Measurements from ENCODE around the gene PRDX5.

PRDX5 gene

GRCh38 chr11:64338716-64339115, 20.8 kb downstream of the PRDX5 start:
- Histone ChIP-seq H3K4me1 (no peaks in the 10 kb centered on the region), H3K9me3 (no peaks in the 10 kb centered on the region), H3K27me3 (no peaks in the 10 kb centered on the region), H3K4me3 (ENCODE audit: low read depth, low read length) (no peak overlapping the region), H3K36me3 (no peaks in the 10 kb centered on the region)
- no peak for TF ChIP-seq CTCF (IDR thresholded peaks at IDR 0.05; ENCODE audit: low read depth, low read length)
- DNase-seq, result no peak

- TF ChIP-seq CTCF (IDR thresholded peaks at IDR 0.05; ENCODE audit: low read depth, low read length), result no peak
- H3K4me1 ChIP-seq, result no peaks in the 10 kb centered on the region
- no peak overlapping the region for H3K4me3 ChIP-seq (ENCODE audit: low read depth, low read length)
- no peak for DNase-seq
- no peaks in the 10 kb centered on the region for H3K9me3 ChIP-seq
- no peaks in the 10 kb centered on the region for H3K36me3 ChIP-seq
- no peaks in the 10 kb centered on the region for H3K27me3 ChIP-seq
Observed at GRCh38 chr11:64339286-64339685, 21.4 kb downstream of the PRDX5 start.

- TF ChIP-seq CTCF (IDR thresholded peaks at IDR 0.05; ENCODE audit: low read depth, low read length), result no peak
- Histone ChIP-seq H3K27me3 (no peaks in the 10 kb centered on the region), H3K36me3 (no peaks in the 10 kb centered on the region), H3K4me1 (no peaks in the 10 kb centered on the region), H3K4me3 (ENCODE audit: low read depth, low read length) (no peak within 1 kb of the TSS), H3K9me3 (no peaks in the 10 kb centered on the region)
- no peak for DNase-seq
Observed at GRCh38 chr11:64339754-64340408, 22.0 kb downstream of the PRDX5 start, which contains the start of gene CCDC88B. TSS of gene CCDC88B (plus strand) at chr11:64340204. CDS start at chr11:64340267, 63 bp downstream.

GRCh38 chr11:64340671-64341335, 22.9 kb downstream of the PRDX5 start:
- no peak overlapping the region for H3K4me3 ChIP-seq (ENCODE audit: low read depth, low read length)

GRCh38 chr11:64341429-64341828, 23.5 kb downstream of the PRDX5 start:
- Histone ChIP-seq H3K27me3 (no peaks in the 10 kb centered on the region), H3K4me3 (ENCODE audit: low read depth, low read length) (no peak overlapping the region), H3K36me3 (no peaks in the 10 kb centered on the region), H3K4me1 (no peaks in the 10 kb centered on the region), H3K9me3 (no peaks in the 10 kb centered on the region)
- no peak for TF ChIP-seq CTCF (IDR thresholded peaks at IDR 0.05; ENCODE audit: low read depth, low read length)
- no peak for DNase-seq

More at GRCh38 chr11:64340671-64341335, 22.9 kb downstream of the PRDX5 start:
- DNase-seq, result peak; percentile 38
- Histone ChIP-seq H3K36me3 (no peaks in the 10 kb centered on the region), H3K27me3 (no peaks in the 10 kb centered on the region), H3K9me3 (no peaks in the 10 kb centered on the region), H3K4me1 (no peaks in the 10 kb centered on the region)
- no peak for TF ChIP-seq CTCF (IDR thresholded peaks at IDR 0.05; ENCODE audit: low read depth, low read length)

Measured in BE2C (cell line).